Embryonic facial prominence (tissue), 1 donor: Measurements from ENCODE around the gene GPR12.
"Not testable (repeated sequence)": the region's sequence is repeated elsewhere in the genome, so short reads cannot be mapped to it uniquely, and the experiment has no call there.

Source experiments
- DNase-seq: peaks from one replicate; pipeline ENCODE4 v3.0.0-alpha.2; 2016; ENCODE audit errors: extremely low spot score

The GPR12 gene

GRCh38 chr13:26747706-26748105 lies 12.9 kb downstream of the GPR12 start:
- DNase-seq: no peak

- DNase-seq: no peak
Observed at GRCh38 chr13:26743971-26744370, 16.6 kb downstream of the GPR12 start.

GRCh38 chr13:26742691-26743358 lies 17.8 kb downstream of the GPR12 start:
- DNase-seq: no peak

- DNase-seq: no peak
Observed at GRCh38 chr13:26735677-26736076, 24.9 kb downstream of the GPR12 start.

- no peak for DNase-seq
Observed at GRCh38 chr13:26727633-26728032, 33.0 kb downstream of the GPR12 start.

GRCh38 chr13:26727122-26727521 lies 33.5 kb downstream of the GPR12 start:
- no peak for DNase-seq

GRCh38 chr13:26726684-26727083 lies 33.9 kb downstream of the GPR12 start:
- DNase-seq: no peak

GRCh38 chr13:26723620-26724019 lies 37.0 kb downstream of the GPR12 start:
- not testable (repeated sequence) for DNase-seq

- no peak for DNase-seq
Observed at GRCh38 chr13:26722321-26722720, 38.3 kb downstream of the GPR12 start.

GRCh38 chr13:26721251-26722121 lies 39.1 kb downstream of the GPR12 start:
- DNase-seq: no peak

GRCh38 chr13:26719356-26719945 lies 41.1 kb downstream of the GPR12 start:
- DNase-seq: no peak

GRCh38 chr13:26718872-26719271 lies 41.7 kb downstream of the GPR12 start:
- DNase-seq: no peak

GRCh38 chr13:26718146-26718545 lies 42.4 kb downstream of the GPR12 start:
- no peak for DNase-seq

- DNase-seq: no peak
Observed at GRCh38 chr13:26716984-26717383, 43.6 kb downstream of the GPR12 start.

- DNase-seq: no peak
Observed at GRCh38 chr13:26713341-26713740, 47.2 kb downstream of the GPR12 start.

- DNase-seq: no peak
Observed at GRCh38 chr13:26711211-26711610, 49.4 kb downstream of the GPR12 start.

GRCh38 chr13:26710166-26710565 lies 50.4 kb downstream of the GPR12 start:
- no peak for DNase-seq

- no peak for DNase-seq
Observed at GRCh38 chr13:26709461-26709860, 51.1 kb downstream of the GPR12 start.

- no peak for DNase-seq
Observed at GRCh38 chr13:26708007-26708297, 52.6 kb downstream of the GPR12 start.

- DNase-seq: no peak
Observed at GRCh38 chr13:26707122-26708006, 53.2 kb downstream of the GPR12 start.

GRCh38 chr13:26706381-26706780 lies 54.2 kb downstream of the GPR12 start:
- DNase-seq: no peak

- DNase-seq: no peak
Observed at GRCh38 chr13:26705536-26705935, 55.0 kb downstream of the GPR12 start.
